RWPE1 (cell line): ENCODE measurements around the gene OR8H2.
"Not testable (repeated sequence)": the region's sequence is repeated elsewhere in the genome, so short reads cannot be mapped to it uniquely, and the experiment has no call there.

Experiments used
- CTCF ChIA-PET: fragments of 350-600 bp; sonication (Branson Sonifier 250); formaldehyde crosslinking; extraction: SDS; loops from one replicate; lab custom pipeline; 2021; lab: Yijun Ruan, JAX
- POLR2A ChIA-PET: fragments of 400-600 bp; formaldehyde crosslinking; extraction: SDS; loops from one replicate; lab custom pipeline; 2020; ENCODE audit warnings: antibody characterized with exemption; ENCODE audit not compliant: low non-redundant PET; lab: Yijun Ruan, JAX
- DNase-seq: peaks from one replicate; pipeline ENCODE4 v3.0.0; 2012; ENCODE audit warnings: low spot score
- H3K27ac ChIP-seq: fragments of 450-650 bp; 2 replicates; pipeline ENCODE4 v1.5.1; 2017
- CTCF ChIP-seq: fragments of 450-650 bp; conservative IDR thresholded peaks from 2 replicates; pipeline ENCODE4 v1.5.1; 2017; ENCODE audit warnings: low read depth, mild to moderate bottlenecking

The OR8H2 gene

GRCh38 chr11:56140151-56140661 lies 36.7 kb downstream of the OR8H2 start, which contains the start of gene OR8J3:
Gene OR8J3 (minus strand): TSS chr11:56140201. CDS start chr11:56137718, 2,483 bp downstream.
- no peak within 1 kb of the TSS for H3K27ac ChIP-seq
- no peak for TF ChIP-seq CTCF
- no peak for DNase-seq
- ChIA-PET POLR2A (no interaction called here), CTCF (no interaction called here)

- CTCF ChIA-PET, H3K27ac ChIP-seq, DNase-seq, POLR2A ChIA-PET: not testable (repeated sequence)
Measured at GRCh38 chr11:56143681-56144080, 40.2 kb downstream of the OR8H2 start.

GRCh38 chr11:56151376-56151775 lies 47.9 kb downstream of the OR8H2 start:
- CTCF ChIA-PET, result no interaction called here

GRCh38 chr11:56152333-56152732 lies 48.8 kb downstream of the OR8H2 start:
- DNase-seq, result no peak
- POLR2A ChIA-PET, result no interaction called here
- no peak for TF ChIP-seq CTCF
- CTCF ChIA-PET, result no interaction called here
- no peak overlapping the region for H3K27ac ChIP-seq

More at GRCh38 chr11:56151376-56151775, 47.9 kb downstream of the OR8H2 start:
- TF ChIP-seq CTCF, result no peak
- DNase-seq, result no peak
- POLR2A ChIA-PET, result no interaction called here
- no peak overlapping the region for H3K27ac ChIP-seq
